WTC11 (cell line): ENCODE results near the gene SBF1.
"Not testable (repeated sequence)": the region's sequence is repeated elsewhere in the genome, so short reads cannot be mapped to it uniquely, and the experiment has no call there.

Experiments
- ATF1 ChIP-seq: sonication (generic); formaldehyde crosslinking; IDR thresholded peaks from 2 replicates; pipeline ENCODE4 v1.8.1; 2023; ENCODE audit warnings: mild to moderate bottlenecking, moderate library complexity, missing genetic modification reagents
- CBFB ChIP-seq: sonication (generic); formaldehyde crosslinking; IDR thresholded peaks from 2 replicates; pipeline ENCODE4 v1.8.1; 2022; ENCODE audit warnings: mild to moderate bottlenecking, low read depth, missing genetic modification reagents
- CREM ChIP-seq: sonication (generic); formaldehyde crosslinking; IDR thresholded peaks from 2 replicates; pipeline ENCODE4 v1.8.1; 2022; ENCODE audit warnings: mild to moderate bottlenecking, missing genetic modification reagents, moderate library complexity
- CTCF ChIP-seq: fragments of 200-600 bp; IDR thresholded peaks from 2 replicates; pipeline ENCODE4 v1.8.0; 2022; ENCODE audit warnings: antibody characterized with exemption
- HMGXB4 ChIP-seq: sonication (generic); formaldehyde crosslinking; IDR thresholded peaks from 2 replicates; pipeline ENCODE4 v1.8.1; 2023; ENCODE audit warnings: mild to moderate bottlenecking, moderate library complexity, missing genetic modification reagents
- IRF2 ChIP-seq: sonication (generic); formaldehyde crosslinking; IDR thresholded peaks from 2 replicates; pipeline ENCODE4 v1.8.0; 2022; ENCODE audit warnings: low read depth, missing genetic modification reagents, borderline replicate concordance
- MAX ChIP-seq: sonication (generic); formaldehyde crosslinking; IDR thresholded peaks from 2 replicates; pipeline ENCODE4 v1.8.0; 2022; ENCODE audit warnings: mild to moderate bottlenecking, missing genetic modification reagents
- MLX ChIP-seq: sonication (generic); formaldehyde crosslinking; IDR thresholded peaks from 2 replicates; pipeline ENCODE4 v1.8.1; 2023; ENCODE audit warnings: mild to moderate bottlenecking, missing genetic modification reagents, moderate library complexity
- NFYB ChIP-seq: sonication (generic); formaldehyde crosslinking; conservative IDR thresholded peaks from 2 replicates; pipeline ENCODE4 v1.8.0; 2022; ENCODE audit warnings: low read depth, missing genetic modification reagents
- NR2C2 ChIP-seq: sonication (generic); formaldehyde crosslinking; IDR thresholded peaks from 2 replicates; pipeline ENCODE4 v1.8.0; 2022; ENCODE audit warnings: mild to moderate bottlenecking, missing genetic modification reagents
- PRDM15 ChIP-seq: sonication (generic); formaldehyde crosslinking; IDR thresholded peaks from 2 replicates; pipeline ENCODE4 v1.8.0; 2022; ENCODE audit warnings: missing genetic modification reagents
- PREB ChIP-seq: sonication (generic); formaldehyde crosslinking; IDR thresholded peaks from 2 replicates; pipeline ENCODE4 v1.8.1; 2022; ENCODE audit warnings: mild to moderate bottlenecking, missing genetic modification reagents, moderate library complexity, borderline replicate concordance
- USF2 ChIP-seq: sonication (generic); formaldehyde crosslinking; IDR thresholded peaks from 2 replicates; pipeline ENCODE4 v1.8.1; 2023; ENCODE audit warnings: mild to moderate bottlenecking, missing genetic modification reagents, moderate library complexity
- ZNF232 ChIP-seq: sonication (generic); formaldehyde crosslinking; IDR thresholded peaks from 2 replicates; pipeline ENCODE4 v1.8.0; 2022; ENCODE audit warnings: mild to moderate bottlenecking, missing genetic modification reagents

- not testable (repeated sequence) for TF ChIP-seq ATF1 (CRISPR knock-in tag); USF2; CTCF; PREB (CRISPR knock-in tag); MLX (CRISPR knock-in tag); MAX; NFYB (CRISPR knock-in tag); IRF2 (CRISPR knock-in tag); PRDM15 (CRISPR knock-in tag); CREM (CRISPR knock-in tag); CBFB (CRISPR knock-in tag); NR2C2 (CRISPR knock-in tag); HMGXB4 (CRISPR knock-in tag); ZNF232
Measured at GRCh38 chr22:50408954-50409353, 65.9 kb downstream of the SBF1 start.
